ENCODE measurements around the gene ACIN1. TPM values are rescaled to one million over a fixed set of nuclear protein-coding genes. Genes with fewer than 3 reads are reported as not detected.

Gene ACIN1
- total and polyA plus RNA-seq, 2 of the 8 experiments (the other 6 are each of a cell fraction or from before 2014, with no cell fraction given): 132 to 233 TPM

DNA sequence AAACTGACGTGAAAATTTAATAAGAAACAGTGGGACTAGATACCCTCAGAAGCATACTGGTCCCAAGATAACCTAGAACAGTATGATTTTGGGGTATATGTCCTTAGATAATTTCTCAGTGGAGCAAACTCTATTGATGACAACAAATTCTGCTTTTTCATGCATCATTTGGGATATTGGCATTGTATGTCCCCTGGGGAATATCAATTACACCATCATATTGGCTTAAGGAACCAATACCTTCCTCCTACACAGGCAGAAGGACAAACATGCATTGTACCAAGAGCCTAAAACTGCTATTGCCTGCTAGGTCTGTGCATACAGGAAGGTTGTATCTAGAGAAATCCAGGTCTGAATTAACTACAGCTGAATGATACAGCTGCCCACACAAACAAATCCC lies 20.0 kb downstream of the ACIN1 start:
- 100% methylated on average over 1 of the region's 1 CpG; no CpG with 5 or more reads in 1 of the 2 experiments for WGBS, 2 experiments (ENCODE audit: extremely low coverage in 1 of 2, insufficient coverage in 1 of 2, insufficient read length in 1 of 2, insufficient replicate concordance in 2 of 2, low coverage in 1 of 2, low lambda C conversion rate in 2 of 2, missing lambda C conversion rate in 1 of 2)
- TF ChIP-seq NANOG (IDR thresholded peaks at IDR 0.05; ENCODE audit: insufficient read depth, low read depth, low read length, poor library complexity, severe bottlenecking) (no peak), SUZ12 (IDR thresholded peaks at IDR 0.05; ENCODE audit: low read length) (no peak), TCF12 (IDR thresholded peaks at IDR 0.05; ENCODE audit: low read depth, low read length) (no peak), RFX5 (IDR thresholded peaks at IDR 0.05; ENCODE audit: borderline replicate concordance, low read depth, low read length) (no peak), SIX5 (IDR thresholded peaks at IDR 0.05; ENCODE audit: low read depth, low read length) (no peak), RBBP5 (IDR thresholded peaks at IDR 0.05; ENCODE audit: borderline replicate concordance, low read depth, low read length) (no peak), SIRT6 (IDR thresholded peaks at IDR 0.05; ENCODE audit: low read length) (no peak), RXRA (IDR thresholded peaks at IDR 0.05; ENCODE audit: insufficient read depth, low read depth, low read length) (no peak), NRF1 (IDR thresholded peaks at IDR 0.05; ENCODE audit: low read depth, low read length) (no peak), ATF2 (IDR thresholded peaks at IDR 0.05; ENCODE audit: low read length) (no peak), USF2 (IDR thresholded peaks at IDR 0.05; ENCODE audit: low read length) (no peak)

More for the DNA sequence above, 20.0 kb downstream of the ACIN1 start:
- Histone ChIP-seq H3K4me3 (ENCODE audit: extremely low read depth in 1 of 4, insufficient read depth in 2 of 4, low read depth in 3 of 4, low read length in 4 of 4) (no peak overlapping the region), H3K14ac (ENCODE audit: insufficient read length) (no peak overlapping the region), H3K9ac (replicated peaks in 1 of 4; ENCODE audit: extremely low read depth in 1 of 4, low read depth in 3 of 4, low read length in 3 of 4) (no peak overlapping the region; a peak in 1 of 7 replicates), H3K23ac (ENCODE audit: insufficient read length) (no peak overlapping the region), H2BK20ac (ENCODE audit: low read length) (no peak overlapping the region), H2BK120ac (replicated peaks; ENCODE audit: low read depth, low read length) (no peak overlapping the region), H2AFZ (ENCODE audit: low read length) (no peak overlapping the region), H2AK5ac (ENCODE audit: low read depth, low read length) (no peak overlapping the region), H3K36me3 (ENCODE audit: control insufficient read depth in 2 of 4, insufficient read depth in 4 of 4, low read length in 3 of 4) (peaks cover 29 to 63% (median 49%) of the 10 kb centered on the region in 4 experiments), H4K8ac (ENCODE audit: extremely low read depth, insufficient read depth, low read length) (no peak overlapping the region), H4K20me1 (replicated peaks in 1 of 2; ENCODE audit: control insufficient read depth in 1 of 2, insufficient read depth in 2 of 2, low read length in 2 of 2) (peaks cover 1 to 12% of the 10 kb centered on the region in 2 experiments), H3K18ac (ENCODE audit: extremely low read depth, low read length) (no peak overlapping the region), H3K4ac (replicated peaks; ENCODE audit: insufficient read length, low read depth, low read length) (no peak overlapping the region), H3K23me2 (ENCODE audit: low read depth, low read length) (peaks cover 14% of the 10 kb centered on the region), H3K4me2 (ENCODE audit: insufficient read depth in 1 of 2, low read depth in 2 of 2, low read length in 2 of 2) (no peak overlapping the region), H3K79me1 (ENCODE audit: low read depth, low read length) (peaks cover 2% of the 10 kb centered on the region; the same call in 1 of the 2 replicates), H3K56ac (replicated peaks; ENCODE audit: insufficient read length, low read depth, low read length) (no peak overlapping the region), H3K9me3 (ENCODE audit: insufficient read depth in 2 of 2, low read depth in 1 of 2, low read length in 1 of 2) (no peaks in the 10 kb centered on the region; a peak in 1 of 4 replicates), H4K91ac (replicated peaks; ENCODE audit: insufficient read length, low read length) (no peak overlapping the region), H2BK12ac (ENCODE audit: low read depth, low read length) (no peak overlapping the region), H3K27me3 (replicated peaks in 1 of 4; ENCODE audit: control insufficient read depth in 3 of 4, extremely low read depth in 1 of 4, insufficient read depth in 3 of 4, low read length in 3 of 4) (no peaks in the 10 kb centered on the region), H3K79me2 (ENCODE audit: control insufficient read depth in 1 of 2, insufficient read depth in 2 of 2, low read length in 2 of 2) (peaks cover 14 to 24% of the 10 kb centered on the region in 2 experiments), H2BK5ac (ENCODE audit: low read depth, low read length) (no peak overlapping the region), H2BK15ac (ENCODE audit: low read length) (no peak overlapping the region), H3K4me1 (replicated peaks in 1 of 4; ENCODE audit: control insufficient read depth in 3 of 4, insufficient read depth in 4 of 4, low read length in 3 of 4) (peaks cover 5 to 13% (median 10%) of the 10 kb centered on the region in 4 experiments; a peak in 6 of 7 replicates), H3K27ac (ENCODE audit: low read depth, low read length) (no peak overlapping the region), H4K5ac (ENCODE audit: insufficient read length, low read depth, low read length) (no peak overlapping the region)
- DNase-seq (ENCODE audit: low read depth in 1 of 2, low spot score in 2 of 2) (no peak), FAIRE-seq (no peak)
- ChIA-PET POLR2A (ENCODE audit: partially characterized antibody) (interaction anchor here (1.9 to 2.1 kb wide), 2 partner anchors 13 to 15 kb away, joined by 4 to 6 read pairs; no protein-coding TSS in a partner anchor), CTCF (ENCODE audit: partially characterized antibody) (interaction anchor here (0.8 to 4.2 kb wide), 5 partner anchors 9 to 89 kb away, joined by 3 to 28 read pairs (median 3); no protein-coding TSS in a partner anchor)
